Measurements from ENCODE around the gene AKR1D1.
"Not testable (repeated sequence)": the region's sequence is repeated elsewhere in the genome, so short reads cannot be mapped to it uniquely, and the experiment has no call there.

AKR1D1 gene

DNA sequence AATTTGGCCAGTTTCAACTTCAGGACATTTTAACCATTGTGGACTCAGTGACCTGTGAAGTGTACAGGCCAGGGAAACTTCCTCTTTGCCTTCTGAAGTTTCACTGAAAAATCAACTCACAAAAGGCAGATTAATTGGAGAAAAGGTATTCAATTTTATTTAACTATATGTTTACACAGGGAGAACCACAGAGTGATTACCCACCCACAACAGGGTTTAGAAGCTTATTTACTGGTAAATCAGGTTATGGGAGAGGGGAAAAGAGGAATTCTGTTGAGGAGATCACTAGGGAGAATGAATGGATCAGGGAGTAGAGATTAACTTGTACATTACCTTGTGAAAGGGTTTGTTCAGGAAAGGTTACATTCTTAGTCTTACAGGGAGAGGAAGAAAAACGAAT lies 1.7 kb upstream of the AKR1D1 start:
- no peaks in the 10 kb centered on the region for H3K9me3 ChIP-seq (ENCODE audit: control insufficient read depth, insufficient read depth, low read length)
- H3K9me2 ChIP-seq (replicated peaks; ENCODE audit: control insufficient read depth, low read length), result no peaks in the 10 kb centered on the region
- no peaks in the 10 kb centered on the region for H3K79me2 ChIP-seq (ENCODE audit: control insufficient read depth, low read length)
- H3K36me3 ChIP-seq (ENCODE audit: control insufficient read depth, low read length), result no peaks in the 10 kb centered on the region
- no peaks in the 10 kb centered on the region for H3K27me3 ChIP-seq (ENCODE audit: control insufficient read depth, low read length)
- H3K4me2 ChIP-seq (ENCODE audit: low read length), result no peak overlapping the region
- H3K27ac ChIP-seq (ENCODE audit: low read depth, low read length), result no peak overlapping the region
- no peaks in the 10 kb centered on the region for H4K20me1 ChIP-seq (ENCODE audit: control insufficient read depth, insufficient read depth, low read depth, low read length)
- no peak overlapping the region for H3K4me3 ChIP-seq (ENCODE audit: low read length)
- no peaks in the 10 kb centered on the region for H3F3A ChIP-seq (ENCODE audit: control insufficient read depth, insufficient read depth)
- TF ChIP-seq, protein P1, sequence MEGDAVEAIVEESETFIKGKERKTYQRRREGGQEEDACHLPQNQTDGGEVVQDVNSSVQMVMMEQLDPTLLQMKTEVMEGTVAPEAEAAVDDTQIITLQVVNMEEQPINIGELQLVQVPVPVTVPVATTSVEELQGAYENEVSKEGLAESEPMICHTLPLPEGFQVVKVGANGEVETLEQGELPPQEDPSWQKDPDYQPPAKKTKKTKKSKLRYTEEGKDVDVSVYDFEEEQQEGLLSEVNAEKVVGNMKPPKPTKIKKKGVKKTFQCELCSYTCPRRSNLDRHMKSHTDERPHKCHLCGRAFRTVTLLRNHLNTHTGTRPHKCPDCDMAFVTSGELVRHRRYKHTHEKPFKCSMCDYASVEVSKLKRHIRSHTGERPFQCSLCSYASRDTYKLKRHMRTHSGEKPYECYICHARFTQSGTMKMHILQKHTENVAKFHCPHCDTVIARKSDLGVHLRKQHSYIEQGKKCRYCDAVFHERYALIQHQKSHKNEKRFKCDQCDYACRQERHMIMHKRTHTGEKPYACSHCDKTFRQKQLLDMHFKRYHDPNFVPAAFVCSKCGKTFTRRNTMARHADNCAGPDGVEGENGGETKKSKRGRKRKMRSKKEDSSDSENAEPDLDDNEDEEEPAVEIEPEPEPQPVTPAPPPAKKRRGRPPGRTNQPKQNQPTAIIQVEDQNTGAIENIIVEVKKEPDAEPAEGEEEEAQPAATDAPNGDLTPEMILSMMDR (IDR thresholded peaks at IDR 0.05; ENCODE audit: low read depth, low read length, poor library complexity, severe bottlenecking), result no peak
- TF ChIP-seq EZH2phosphoT487 (IDR thresholded peaks at IDR 0.05; ENCODE audit: borderline replicate concordance, low read length), result no peak
- no peaks in the 10 kb centered on the region for H3K4me1 ChIP-seq (ENCODE audit: control insufficient read depth, low read length)

DNA sequence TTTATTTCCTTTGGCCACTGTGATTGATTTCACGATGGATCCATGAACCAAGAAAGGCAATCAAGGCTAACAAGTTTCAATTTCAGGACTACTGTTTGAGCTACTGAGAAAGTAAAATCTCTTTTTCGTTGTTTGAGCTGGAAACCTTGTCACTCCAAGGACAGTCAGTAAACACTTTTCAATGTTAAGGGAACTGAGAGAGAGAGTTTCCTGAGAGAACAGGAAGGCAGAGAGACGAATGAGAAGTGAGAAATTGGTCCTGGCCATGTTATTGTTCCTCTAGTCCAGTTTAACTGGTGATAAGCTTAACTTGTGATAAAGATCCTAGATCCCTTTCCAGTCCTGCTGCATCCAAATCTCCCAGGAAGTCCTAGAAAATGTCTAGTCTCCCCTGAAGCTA lies 909 bp upstream of the AKR1D1 start:
- Histone ChIP-seq H3K4me3 (ENCODE audit: low read length) (no peak overlapping the region), H3K36me3 (ENCODE audit: control insufficient read depth, low read length) (no peaks in the 10 kb centered on the region), H3K27ac (ENCODE audit: low read depth, low read length) (no peak overlapping the region), H3K4me1 (ENCODE audit: control insufficient read depth, low read length) (no peaks in the 10 kb centered on the region), H4K20me1 (ENCODE audit: control insufficient read depth, insufficient read depth, low read depth, low read length) (no peaks in the 10 kb centered on the region), H3K4me2 (ENCODE audit: low read length) (no peak overlapping the region), H3K27me3 (ENCODE audit: control insufficient read depth, low read length) (no peaks in the 10 kb centered on the region), H3K9me3 (ENCODE audit: control insufficient read depth, insufficient read depth, low read length) (no peaks in the 10 kb centered on the region), H3K9me2 (replicated peaks; ENCODE audit: control insufficient read depth, low read length) (no peaks in the 10 kb centered on the region), H3K79me2 (ENCODE audit: control insufficient read depth, low read length) (no peaks in the 10 kb centered on the region), H3F3A (ENCODE audit: control insufficient read depth, insufficient read depth) (no peaks in the 10 kb centered on the region)
- TF ChIP-seq EZH2phosphoT487 (IDR thresholded peaks at IDR 0.05; ENCODE audit: borderline replicate concordance, low read length), result no peak
- TF ChIP-seq, protein P1 (IDR thresholded peaks at IDR 0.05; ENCODE audit: low read depth, low read length, poor library complexity, severe bottlenecking), result no peak

- H3K27ac ChIP-seq (ENCODE audit: low read depth, low read length); H3K4me1 ChIP-seq (ENCODE audit: control insufficient read depth, low read length); H3K36me3 ChIP-seq (ENCODE audit: control insufficient read depth, low read length); H3F3A ChIP-seq (ENCODE audit: control insufficient read depth, insufficient read depth); H3K79me2 ChIP-seq (ENCODE audit: control insufficient read depth, low read length); H3K9me2 ChIP-seq (replicated peaks; ENCODE audit: control insufficient read depth, low read length); H3K27me3 ChIP-seq (ENCODE audit: control insufficient read depth, low read length); H3K4me2 ChIP-seq (ENCODE audit: low read length); H3K4me3 ChIP-seq (ENCODE audit: low read length); H4K20me1 ChIP-seq (ENCODE audit: control insufficient read depth, insufficient read depth, low read depth, low read length); H3K9me3 ChIP-seq (ENCODE audit: control insufficient read depth, insufficient read depth, low read length): not testable (repeated sequence)
Observed at GRCh38 chr7:138075786-138076185, 473 bp upstream of the AKR1D1 start.

DNA sequence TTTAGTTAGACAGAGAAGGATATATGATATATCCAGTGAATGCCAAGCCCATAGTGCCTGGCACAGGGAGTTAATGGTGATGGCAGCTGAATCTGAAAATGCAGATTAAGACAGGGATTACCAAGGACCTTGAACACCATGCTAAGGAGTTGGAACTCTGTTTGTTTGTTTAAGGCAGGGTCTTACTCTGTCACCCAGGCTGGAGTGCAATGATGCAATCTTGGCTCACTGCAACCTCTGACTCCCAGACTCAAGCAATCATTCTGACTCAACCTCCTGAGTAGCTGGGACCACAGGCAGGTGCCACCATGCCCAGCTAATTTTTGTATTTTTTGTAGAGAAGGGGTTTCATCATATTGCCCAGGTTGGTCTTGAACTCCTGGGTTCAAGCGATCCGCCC lies 1.6 kb downstream of the AKR1D1 start:
- Histone ChIP-seq H3K27me3 (ENCODE audit: control insufficient read depth, low read length) (no peaks in the 10 kb centered on the region), H3K9me2 (replicated peaks; ENCODE audit: control insufficient read depth, low read length) (no peaks in the 10 kb centered on the region), H3K9me3 (ENCODE audit: control insufficient read depth, insufficient read depth, low read length) (no peaks in the 10 kb centered on the region), H3K27ac (ENCODE audit: low read depth, low read length) (no peak overlapping the region), H4K20me1 (ENCODE audit: control insufficient read depth, insufficient read depth, low read depth, low read length) (no peaks in the 10 kb centered on the region), H3K36me3 (ENCODE audit: control insufficient read depth, low read length) (no peaks in the 10 kb centered on the region), H3F3A (ENCODE audit: control insufficient read depth, insufficient read depth) (no peaks in the 10 kb centered on the region), H3K4me1 (ENCODE audit: control insufficient read depth, low read length) (no peaks in the 10 kb centered on the region), H3K79me2 (ENCODE audit: control insufficient read depth, low read length) (no peaks in the 10 kb centered on the region), H3K4me2 (ENCODE audit: low read length) (no peak overlapping the region), H3K4me3 (ENCODE audit: low read length) (no peak overlapping the region)
- no peak for TF ChIP-seq EZH2phosphoT487 (IDR thresholded peaks at IDR 0.05; ENCODE audit: borderline replicate concordance, low read length)
- TF ChIP-seq, protein P1 (IDR thresholded peaks at IDR 0.05; ENCODE audit: low read depth, low read length, poor library complexity, severe bottlenecking), result no peak
